ENCODE data around the gene TNFRSF11A. TPM values are rescaled to one million over a fixed set of nuclear protein-coding genes. Genes with fewer than 3 reads are reported as not detected.

The TNFRSF11A gene
- total RNA-seq, 1 experiment from 2014 or later: 3.2 TPM

GRCh38 chr18:62329691-62330454 lies 4.8 kb downstream of the TNFRSF11A start:
- DNase-seq (ENCODE audit: low read depth, low spot score) (no peak), ATAC-seq (no peak)
- H2AFZ ChIP-seq (ENCODE audit: low read depth, low read length, poor library complexity, severe bottlenecking): no peak overlapping the region
- CTCF ChIA-PET: no interaction called here
- RAD21 ChIA-PET (ENCODE audit: low non-redundant PET in 1 of 2, low total read pairs in 2 of 2, uncharacterized antibody in 2 of 2, unreplicated experiment in 2 of 2): no interaction called here
- no peak for TF ChIP-seq EGR1 (IDR thresholded peaks at IDR 0.05; ENCODE audit: low read depth)
- no peak for TF ChIP-seq ZNF274 (IDR thresholded peaks at IDR 0.05; ENCODE audit: low read depth, low read length)
- no peak for TF ChIP-seq POLR2A (IDR thresholded peaks at IDR 0.05; ENCODE audit: borderline replicate concordance, extremely low read depth, insufficient read depth, insufficient read length)
- TF ChIP-seq, protein P1, sequence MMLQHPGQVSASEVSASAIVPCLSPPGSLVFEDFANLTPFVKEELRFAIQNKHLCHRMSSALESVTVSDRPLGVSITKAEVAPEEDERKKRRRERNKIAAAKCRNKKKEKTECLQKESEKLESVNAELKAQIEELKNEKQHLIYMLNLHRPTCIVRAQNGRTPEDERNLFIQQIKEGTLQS (IDR thresholded peaks at IDR 0.05): no peak
- TF ChIP-seq CEBPB (IDR thresholded peaks at IDR 0.05; ENCODE audit: low read depth): no peak
- no peak for TF ChIP-seq JUND (IDR thresholded peaks at IDR 0.05)
- no peak for TF ChIP-seq ZBTB33 (IDR thresholded peaks at IDR 0.05; ENCODE audit: extremely low read depth, insufficient replicate concordance, low read length)
- no peak for TF ChIP-seq EZH2 (IDR thresholded peaks at IDR 0.05)
- no peak for TF ChIP-seq ELF1 (IDR thresholded peaks at IDR 0.05; ENCODE audit: borderline replicate concordance, low read depth)
- no peak for TF ChIP-seq SIN3A (IDR thresholded peaks at IDR 0.05; ENCODE audit: low read depth)
- no peak for TF ChIP-seq POLR2AphosphoS5 (IDR thresholded peaks at IDR 0.05; ENCODE audit: low read depth, low read length)
- no peak for TF ChIP-seq EZH2phosphoT487 (IDR thresholded peaks at IDR 0.05; ENCODE audit: borderline replicate concordance)
- TF ChIP-seq SP1 (IDR thresholded peaks at IDR 0.05; ENCODE audit: low read depth): no peak
- TF ChIP-seq, protein P2, sequence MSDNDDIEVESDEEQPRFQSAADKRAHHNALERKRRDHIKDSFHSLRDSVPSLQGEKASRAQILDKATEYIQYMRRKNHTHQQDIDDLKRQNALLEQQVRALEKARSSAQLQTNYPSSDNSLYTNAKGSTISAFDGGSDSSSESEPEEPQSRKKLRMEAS (IDR thresholded peaks at IDR 0.05): no peak
- no peak for TF ChIP-seq RAD21 (IDR thresholded peaks at IDR 0.05; ENCODE audit: low read depth)
- H3K9ac ChIP-seq (ENCODE audit: low read length): no peak overlapping the region
- H3K4me2 ChIP-seq (ENCODE audit: low read length): no peak overlapping the region
- H3K36me3 ChIP-seq (ENCODE audit: control insufficient read depth in 1 of 2, insufficient read depth in 2 of 2, low read length in 2 of 2): no peaks in the 10 kb centered on the region
- H3K27me3 ChIP-seq (ENCODE audit: insufficient read depth, low read length): peaks cover 24% of the 10 kb centered on the region; the same call in 1 of the 2 replicates
- H3K9me3 ChIP-seq (ENCODE audit: control insufficient read depth in 1 of 2, insufficient read depth in 1 of 2, low read depth in 1 of 2, low read length in 2 of 2): no peaks in the 10 kb centered on the region
- no peak overlapping the region for H3K4me3 ChIP-seq (replicated peaks in 1 of 2; ENCODE audit: low read depth in 1 of 2, low read length in 2 of 2)
- H3K27ac ChIP-seq (ENCODE audit: low read depth, low read length): no peak overlapping the region
- H4K20me1 ChIP-seq (ENCODE audit: insufficient read depth): no peaks in the 10 kb centered on the region
- POLR2A ChIA-PET: no interaction called here
- H3K9me2 ChIP-seq (ENCODE audit: insufficient read depth): no peaks in the 10 kb centered on the region
- no TSS peak for BruUV-seq (replicated peaks)
- no peaks in the 10 kb centered on the region for H3K79me2 ChIP-seq (ENCODE audit: insufficient read depth, low read length)
- intact Hi-C loops (cut with micrococcal nuclease): no loop called here
- peaks cover 5 to 10% of the 10 kb centered on the region in 2 experiments; a peak in 2 of 4 replicates for H3K4me1 ChIP-seq (ENCODE audit: control insufficient read depth in 1 of 2, insufficient read depth in 2 of 2, low read length in 2 of 2)

Measured in HCT116 (cell line).